22Rv1 (cell line): Measurements from ENCODE around the gene VIPR2.
A peak's percentile ranks its signal among the peaks of the same experiment; 100 is the strongest.
"Not testable (repeated sequence)": the region's sequence is repeated elsewhere in the genome, so short reads cannot be mapped to it uniquely, and the experiment has no call there.

Source experiments
- H3K27ac ChIP-seq: fragments of 450-650 bp; 2 replicates; pipeline ENCODE4 v1.5.1; 2017
- ZFX ChIP-seq: fragments of 450-650 bp; IDR thresholded peaks from 2 replicates; pipeline ENCODE4 v1.6.1; 2017; ENCODE audit warnings: antibody characterized with exemption, borderline replicate concordance
- TF ChIP-seq, protein P1 (sequence below): fragments of 450-650 bp; IDR thresholded peaks from 2 replicates; pipeline ENCODE4 v1.5.1; 2017; ENCODE audit warnings: mild to moderate bottlenecking

Gene VIPR2

DNA sequence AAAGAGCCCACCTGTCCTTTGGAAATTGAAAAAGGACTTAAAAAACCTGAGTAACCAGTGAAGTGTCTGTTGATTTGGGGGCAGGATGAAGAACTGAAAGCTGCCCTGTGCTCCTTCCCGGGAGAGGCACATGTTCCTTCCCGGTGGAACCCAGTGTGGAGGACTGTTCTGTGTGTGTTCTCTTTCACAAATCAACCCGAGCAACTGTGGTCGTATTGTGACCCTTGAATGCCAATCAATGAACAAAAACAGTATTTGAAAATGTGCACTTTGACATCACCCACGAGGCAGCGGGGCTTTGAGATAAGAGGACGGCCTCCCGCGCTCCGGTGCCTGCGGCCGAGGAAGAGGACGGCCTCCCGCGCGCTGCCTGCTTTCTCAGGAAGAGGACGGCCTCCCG, 139.0 kb downstream of the VIPR2 start:
- no peak overlapping the region for H3K27ac ChIP-seq
- TF ChIP-seq, protein P1, sequence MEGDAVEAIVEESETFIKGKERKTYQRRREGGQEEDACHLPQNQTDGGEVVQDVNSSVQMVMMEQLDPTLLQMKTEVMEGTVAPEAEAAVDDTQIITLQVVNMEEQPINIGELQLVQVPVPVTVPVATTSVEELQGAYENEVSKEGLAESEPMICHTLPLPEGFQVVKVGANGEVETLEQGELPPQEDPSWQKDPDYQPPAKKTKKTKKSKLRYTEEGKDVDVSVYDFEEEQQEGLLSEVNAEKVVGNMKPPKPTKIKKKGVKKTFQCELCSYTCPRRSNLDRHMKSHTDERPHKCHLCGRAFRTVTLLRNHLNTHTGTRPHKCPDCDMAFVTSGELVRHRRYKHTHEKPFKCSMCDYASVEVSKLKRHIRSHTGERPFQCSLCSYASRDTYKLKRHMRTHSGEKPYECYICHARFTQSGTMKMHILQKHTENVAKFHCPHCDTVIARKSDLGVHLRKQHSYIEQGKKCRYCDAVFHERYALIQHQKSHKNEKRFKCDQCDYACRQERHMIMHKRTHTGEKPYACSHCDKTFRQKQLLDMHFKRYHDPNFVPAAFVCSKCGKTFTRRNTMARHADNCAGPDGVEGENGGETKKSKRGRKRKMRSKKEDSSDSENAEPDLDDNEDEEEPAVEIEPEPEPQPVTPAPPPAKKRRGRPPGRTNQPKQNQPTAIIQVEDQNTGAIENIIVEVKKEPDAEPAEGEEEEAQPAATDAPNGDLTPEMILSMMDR: no peak
- TF ChIP-seq ZFX: no peak

GRCh38 chr7:159004411-159004810, 140.3 kb downstream of the VIPR2 start:
- H3K27ac ChIP-seq: no peak overlapping the region
- TF ChIP-seq, protein P1: no peak
- TF ChIP-seq ZFX: no peak

GRCh38 chr7:159001811-159002210, 142.9 kb downstream of the VIPR2 start:
- TF ChIP-seq, protein P1: no peak
- TF ChIP-seq ZFX: no peak
- no peak overlapping the region for H3K27ac ChIP-seq

DNA sequence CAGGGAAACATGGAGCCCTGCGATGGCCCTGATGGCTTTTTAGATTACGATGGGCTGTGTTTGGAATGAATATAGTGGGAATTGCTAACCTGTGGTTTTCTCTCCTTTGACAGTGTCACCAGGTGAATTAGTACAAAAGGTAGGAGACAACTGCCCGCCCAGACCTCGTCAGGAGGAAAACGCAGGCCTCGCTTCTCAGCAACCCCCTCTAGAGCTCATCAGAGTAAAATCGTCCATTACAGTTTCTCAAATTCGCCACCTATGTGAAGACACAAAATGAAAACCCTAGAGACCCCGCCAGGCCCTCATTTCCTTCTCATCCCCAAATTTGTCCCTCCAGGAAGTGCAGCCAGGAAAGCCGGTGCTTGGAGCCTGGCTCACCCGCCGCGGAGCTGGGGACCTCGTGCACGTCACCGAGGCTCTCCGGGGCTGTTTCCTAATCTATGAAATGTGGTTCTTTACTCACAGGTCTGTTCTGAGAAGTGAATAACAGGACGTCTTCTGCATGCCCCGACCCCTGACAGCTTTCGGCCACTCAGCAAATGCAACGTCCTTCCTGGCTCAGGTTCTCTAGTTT, 143.7 kb downstream of the VIPR2 start:
- H3K27ac ChIP-seq: no peak overlapping the region
- TF ChIP-seq, protein P1: peak; percentile 43
- no peak for TF ChIP-seq ZFX

DNA sequence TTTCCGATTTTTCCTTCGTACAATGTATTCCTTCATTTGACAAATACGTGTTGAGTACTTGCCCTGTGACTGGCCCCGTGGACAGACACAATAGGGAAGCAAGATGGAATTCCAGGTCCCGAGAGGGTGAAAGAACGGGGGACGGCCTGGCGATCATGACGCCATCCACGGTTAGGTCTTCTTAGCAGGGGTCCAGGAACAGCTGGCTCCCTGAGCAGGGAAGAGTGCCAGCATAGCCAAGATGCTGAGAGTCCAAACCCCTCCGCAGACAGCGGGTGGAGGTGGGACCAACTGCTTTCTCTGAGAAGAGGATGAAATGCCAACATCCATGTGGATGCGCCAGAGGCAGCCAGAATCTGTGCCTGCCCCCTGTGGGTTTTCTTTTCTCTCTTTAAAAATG, 144.6 kb downstream of the VIPR2 start:
- no peak for TF ChIP-seq ZFX
- TF ChIP-seq, protein P1: no peak
- H3K27ac ChIP-seq: no peak overlapping the region

DNA sequence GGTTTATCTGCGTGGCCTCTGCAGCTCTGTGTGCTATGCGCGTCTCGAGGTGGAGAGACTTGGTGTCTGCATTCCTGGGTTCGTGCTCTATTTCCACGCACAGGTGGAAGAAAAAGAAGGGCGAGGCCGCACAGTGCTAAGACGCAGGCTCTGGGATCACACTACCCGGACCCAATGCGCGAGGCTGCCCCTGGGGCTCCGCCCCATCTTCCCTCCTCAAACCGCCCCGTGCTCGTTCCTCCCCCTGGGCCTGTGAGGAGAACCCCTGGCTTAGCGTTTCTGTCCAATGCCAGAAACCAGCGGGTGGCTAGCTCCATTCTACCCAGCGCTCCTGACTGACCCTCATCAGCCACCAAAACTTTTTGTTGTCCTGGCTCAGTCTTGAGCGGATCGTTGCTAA, 145.2 kb downstream of the VIPR2 start:
- TF ChIP-seq ZFX: no peak
- TF ChIP-seq, protein P1: no peak
- no peak overlapping the region for H3K27ac ChIP-seq

GRCh38 chr7:158998261-158998660, 146.4 kb downstream of the VIPR2 start:
- H3K27ac ChIP-seq: not testable (repeated sequence)

- TF ChIP-seq, protein P1: no peak
- no peak for TF ChIP-seq ZFX
- H3K27ac ChIP-seq: no peak overlapping the region
Measured at GRCh38 chr7:158997471-158997870, 147.2 kb downstream of the VIPR2 start.
